ENCODE results near the gene YBEY.
"Not testable (repeated sequence)": the region's sequence is repeated elsewhere in the genome, so short reads cannot be mapped to it uniquely, and the experiment has no call there.

YBEY gene, protein sequence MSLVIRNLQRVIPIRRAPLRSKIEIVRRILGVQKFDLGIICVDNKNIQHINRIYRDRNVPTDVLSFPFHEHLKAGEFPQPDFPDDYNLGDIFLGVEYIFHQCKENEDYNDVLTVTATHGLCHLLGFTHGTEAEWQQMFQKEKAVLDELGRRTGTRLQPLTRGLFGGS

DNA sequence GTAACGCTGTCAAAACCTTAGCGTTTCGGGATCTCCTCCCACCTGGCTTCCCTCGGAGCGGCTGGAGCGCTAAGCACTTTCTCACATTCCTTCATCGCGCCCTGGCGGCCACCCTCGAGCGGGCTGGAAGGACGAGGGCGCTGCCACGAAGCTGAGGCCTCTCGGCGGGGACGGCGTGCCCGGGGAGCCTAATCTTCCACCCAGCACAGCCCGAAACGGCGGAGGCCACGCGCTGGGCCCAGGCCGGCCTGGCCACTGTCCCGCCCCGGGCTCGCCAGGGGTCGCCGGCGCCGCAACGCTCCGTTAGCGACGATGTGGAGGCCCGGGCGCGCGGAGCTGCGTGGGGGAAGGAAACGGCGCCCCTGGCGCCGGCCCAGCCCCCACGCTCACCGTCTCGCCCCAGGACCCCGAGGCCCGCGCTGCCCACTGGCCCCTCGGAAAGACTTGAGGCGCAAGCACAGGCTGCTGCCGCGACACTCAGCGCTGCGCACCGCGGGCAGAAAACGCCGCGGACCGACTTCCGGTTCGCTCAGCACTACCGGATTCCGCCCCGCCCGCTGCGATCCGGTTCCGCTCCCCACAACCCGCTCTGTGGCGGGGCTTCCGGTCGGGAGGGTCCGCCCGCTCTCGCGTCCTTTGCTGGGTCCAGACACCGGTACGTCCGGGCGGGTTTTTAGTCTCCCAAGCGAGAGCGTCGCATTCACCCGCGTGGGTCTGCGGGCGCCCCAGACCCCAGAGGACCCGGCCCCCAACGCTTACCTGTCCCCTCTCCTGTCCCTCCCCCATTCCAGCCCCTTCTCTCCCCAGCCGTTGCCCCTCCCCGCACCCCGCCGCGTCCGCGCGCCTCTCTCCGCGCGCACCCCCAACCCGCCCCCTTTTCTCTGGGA lies at the start of gene YBEY:
YBEY (plus strand) TSS at position 582 of the 887 bp plus-strand sequence. CDS start 572 bp downstream, outside the sequence.
- peak; percentile 59 to 81 for DNase-seq (ENCODE audit: low read depth in 2 of 2)

GRCh38 chr21:46237474-46237873 lies 48.7 kb upstream of the YBEY start:
- no peak for DNase-seq (ENCODE audit: low read depth in 2 of 2)

- DNase-seq (ENCODE audit: low read depth in 2 of 2), result no peak
These were observed 46.3 kb upstream of the YBEY start for GRCh38 chr21:46239817-46240325.

DNA sequence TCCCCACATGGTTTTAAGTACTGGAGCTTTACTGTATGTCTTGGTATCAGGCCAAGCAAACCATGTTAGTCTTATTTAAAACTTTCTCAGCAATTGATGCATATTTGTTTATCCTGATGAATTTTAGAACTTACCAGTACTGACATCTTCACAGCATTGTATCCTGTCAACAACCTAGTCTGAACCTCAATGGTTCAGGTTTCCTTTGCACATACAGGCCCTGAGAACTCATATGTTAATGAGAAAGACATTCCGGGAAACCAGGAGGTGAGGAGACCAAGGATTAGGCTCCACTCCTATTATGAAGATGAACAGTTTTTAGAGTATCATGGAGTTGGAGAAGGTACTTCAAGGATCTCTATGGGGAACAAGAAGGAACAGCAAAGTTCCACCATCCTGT lies 44.6 kb upstream of the YBEY start:
- not testable (repeated sequence) for DNase-seq (ENCODE audit: low read depth in 2 of 2)

GRCh38 chr21:46243325-46243724 lies 42.8 kb upstream of the YBEY start:
- DNase-seq (ENCODE audit: low read depth in 2 of 2), result no peak

DNA sequence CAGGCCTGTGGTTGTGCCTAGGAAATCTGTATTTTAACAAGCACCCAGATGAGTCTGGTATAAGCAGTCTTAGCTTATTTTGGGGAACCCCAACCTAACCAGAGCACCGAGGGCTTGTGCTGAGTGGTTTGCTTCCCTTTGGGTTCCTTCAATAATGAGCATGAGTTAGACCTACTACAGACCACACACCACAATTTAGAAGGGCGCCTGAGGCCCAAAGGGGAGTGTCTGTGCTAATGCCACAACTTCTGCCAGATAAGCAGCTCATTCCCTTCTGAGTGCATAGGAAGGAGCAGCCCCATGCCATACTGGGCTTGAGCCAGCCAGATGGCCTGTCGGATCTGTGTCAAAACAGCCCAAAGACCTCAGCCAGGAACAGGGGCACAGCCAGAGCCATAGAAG lies 42.2 kb upstream of the YBEY start:
- DNase-seq (ENCODE audit: low read depth in 2 of 2), result no peak

DNA sequence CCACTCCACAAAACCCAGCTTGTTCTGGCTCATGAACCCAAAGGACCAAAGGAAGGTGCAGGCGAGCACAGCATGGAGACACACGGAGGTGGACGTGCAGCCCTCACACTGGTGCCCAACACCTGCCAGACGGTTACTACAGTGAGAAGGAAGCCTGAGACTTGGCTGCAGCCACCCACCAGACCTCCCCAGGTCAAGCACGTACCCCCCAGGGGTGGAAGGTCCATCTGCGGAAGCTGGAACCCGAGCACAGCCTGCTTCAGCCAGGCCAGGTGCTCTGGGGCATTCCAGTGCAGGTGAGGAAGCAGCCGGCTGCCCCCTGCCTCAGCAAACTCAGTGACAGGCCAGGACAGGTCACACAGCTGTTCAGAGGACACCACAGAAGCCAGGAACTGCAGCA lies 41.5 kb upstream of the YBEY start:
- DNase-seq (ENCODE audit: low read depth in 2 of 2), result no peak

DNA sequence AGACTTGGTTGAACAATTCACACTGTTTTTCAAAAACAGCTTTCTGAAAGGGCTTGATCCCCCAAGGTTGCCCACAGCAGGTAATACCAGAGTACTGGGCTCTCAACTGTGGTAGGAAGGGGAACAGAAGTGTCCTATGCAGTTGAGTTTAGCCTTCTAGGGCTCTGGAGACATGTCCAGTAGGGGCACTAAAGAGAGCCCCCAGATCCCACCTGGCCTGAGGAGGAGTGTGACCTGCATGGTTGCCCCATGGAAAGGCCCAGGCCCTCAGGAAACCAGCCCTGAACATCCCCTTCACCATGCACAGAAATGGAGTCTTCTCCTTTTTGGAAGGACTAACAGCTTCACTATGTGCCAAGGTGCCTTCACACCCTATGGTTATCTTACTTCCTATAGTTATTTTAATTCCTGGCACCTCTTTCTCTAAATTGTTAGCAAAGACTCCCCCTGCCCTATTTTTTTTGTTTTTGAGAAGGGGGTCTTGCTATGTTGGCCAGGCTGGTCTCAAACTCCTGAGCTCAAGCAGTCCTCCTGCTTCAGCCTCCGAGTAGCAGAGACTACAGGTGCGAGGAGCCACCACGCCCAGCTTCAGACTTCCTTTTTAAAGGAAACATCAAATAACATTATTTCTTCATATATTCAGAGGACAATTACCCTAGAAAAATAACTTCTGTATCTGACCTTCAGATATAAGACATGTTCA lies 40.8 kb upstream of the YBEY start:
- no peak for DNase-seq (ENCODE audit: low read depth in 2 of 2)

DNA sequence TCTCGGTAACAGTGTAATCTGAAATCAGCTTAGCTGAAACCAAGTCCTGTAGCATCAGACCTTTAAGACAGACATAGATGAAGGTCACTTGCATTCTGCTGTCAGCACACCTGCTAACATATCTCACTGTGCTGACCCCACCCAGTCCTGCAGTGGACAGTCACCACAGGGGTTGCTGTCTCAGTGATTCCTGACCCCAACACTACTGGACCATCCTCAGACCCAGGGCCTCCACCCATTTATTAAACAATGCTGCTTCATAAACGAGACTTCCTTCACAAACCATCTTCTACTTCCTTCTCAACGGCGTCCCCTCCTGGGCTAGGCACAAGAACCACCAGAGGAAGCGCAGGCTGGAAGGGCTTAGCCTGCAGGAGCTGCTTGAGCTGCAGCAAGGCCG lies 39.8 kb upstream of the YBEY start:
- DNase-seq (ENCODE audit: low read depth in 2 of 2), result no peak

- no peak for DNase-seq (ENCODE audit: low read depth in 2 of 2)
These were observed 38.3 kb upstream of the YBEY start for GRCh38 chr21:46247699-46248421.

- no peak for DNase-seq (ENCODE audit: low read depth in 2 of 2)
These were observed 37.7 kb upstream of the YBEY start for GRCh38 chr21:46248422-46248782.

DNA sequence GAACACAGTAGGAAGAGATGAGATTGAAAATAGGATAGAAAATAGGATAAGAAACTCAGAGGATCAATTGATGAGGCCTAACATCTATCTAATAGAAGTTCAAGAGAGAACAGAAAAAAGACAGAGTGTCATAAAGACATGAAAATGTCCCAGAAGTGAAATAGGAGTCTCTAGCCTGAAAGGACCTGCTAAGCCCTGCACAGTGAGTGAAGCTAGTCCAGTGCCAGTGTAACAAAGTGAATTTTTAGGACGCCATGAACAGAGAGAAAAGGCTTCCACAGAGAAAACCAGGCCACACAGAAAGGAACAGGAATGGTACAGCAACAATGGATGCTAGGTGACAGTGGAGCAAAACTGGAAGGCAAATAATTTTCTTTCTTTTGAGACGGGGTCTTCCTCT lies 37.3 kb upstream of the YBEY start:
- no peak for DNase-seq (ENCODE audit: low read depth in 2 of 2)

DNA sequence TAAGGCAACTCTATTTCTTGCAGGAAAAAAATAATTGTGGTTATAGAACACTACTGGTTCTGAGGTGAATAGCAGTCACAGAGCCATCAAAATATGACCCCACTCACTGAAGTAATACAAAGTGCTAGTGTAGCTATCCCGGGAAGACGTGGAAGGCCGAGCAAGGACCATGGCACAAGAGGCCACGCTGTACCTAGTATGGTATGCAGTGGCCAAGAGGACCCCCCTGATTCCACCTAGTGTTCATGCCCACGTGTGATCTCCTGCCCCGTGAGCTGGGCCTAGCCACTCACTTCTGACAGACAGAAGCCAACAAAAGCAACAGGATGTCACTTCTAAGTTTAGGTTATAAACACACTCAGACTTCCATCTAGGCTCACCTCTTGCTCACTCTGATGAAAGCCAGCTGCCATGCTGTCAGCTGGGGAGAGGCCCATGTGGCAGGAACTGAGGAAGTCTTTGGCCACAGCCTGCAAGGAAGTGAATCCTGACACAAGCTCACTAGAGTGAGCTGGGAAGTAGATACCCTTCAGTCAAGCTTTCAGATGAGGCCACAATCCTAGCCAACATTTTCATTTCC lies 35.9 kb upstream of the YBEY start:
- DNase-seq (ENCODE audit: low read depth in 2 of 2), result no peak

- DNase-seq (ENCODE audit: low read depth in 2 of 2), result no peak
These were observed 33.3 kb upstream of the YBEY start for GRCh38 chr21:46252840-46253239.

DNA sequence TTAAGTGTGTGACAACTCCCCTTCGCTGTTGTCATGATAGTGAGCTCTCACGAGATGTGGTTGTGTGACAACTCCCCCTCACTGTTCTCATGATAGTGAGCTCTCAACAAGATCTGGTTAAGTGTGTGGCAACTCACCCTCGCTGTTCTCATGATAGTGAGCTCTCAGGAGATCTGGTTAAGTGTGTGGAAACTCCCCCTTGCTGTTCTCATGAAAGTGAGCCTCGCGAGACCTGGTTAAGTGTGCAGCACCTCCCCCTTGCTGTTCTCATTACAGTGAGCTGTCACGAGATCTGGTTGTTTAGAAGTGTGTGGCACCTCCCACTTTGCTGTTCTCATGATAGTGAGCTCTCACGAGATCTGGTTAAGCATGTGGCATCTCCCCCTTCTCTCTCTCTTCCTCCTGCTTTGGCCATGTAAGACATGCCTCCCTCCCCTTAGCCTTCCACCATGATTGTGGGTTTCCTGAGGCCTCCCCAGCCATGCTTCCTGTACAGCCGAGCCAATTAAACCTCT lies 32.5 kb upstream of the YBEY start:
- peak; percentile 3 to 20 for DNase-seq (ENCODE audit: low read depth in 2 of 2)

- no peak for DNase-seq (ENCODE audit: low read depth in 2 of 2)
These were observed 31.8 kb upstream of the YBEY start for GRCh38 chr21:46254208-46254975.

DNA sequence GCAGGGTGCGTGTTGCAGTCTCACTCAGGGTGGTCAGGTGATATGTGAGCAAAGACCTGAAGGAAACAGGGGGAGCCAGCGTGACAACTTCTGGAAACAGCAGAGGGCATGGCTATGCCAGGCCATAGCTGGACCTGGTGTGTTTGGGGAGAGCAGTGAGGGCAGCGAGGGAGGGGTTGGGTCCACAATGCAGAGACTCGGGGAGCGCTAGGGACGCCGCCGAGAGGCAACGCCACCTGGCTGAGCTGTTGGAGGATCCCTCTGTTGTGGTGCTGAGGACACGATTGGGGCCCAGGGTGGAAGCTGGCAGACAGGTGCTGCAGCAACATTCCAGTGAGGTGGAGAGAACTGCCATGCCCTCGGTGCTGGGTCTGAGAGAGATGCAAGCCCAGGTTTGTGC lies 31.0 kb upstream of the YBEY start:
- DNase-seq (ENCODE audit: low read depth in 2 of 2), result no peak

DNA sequence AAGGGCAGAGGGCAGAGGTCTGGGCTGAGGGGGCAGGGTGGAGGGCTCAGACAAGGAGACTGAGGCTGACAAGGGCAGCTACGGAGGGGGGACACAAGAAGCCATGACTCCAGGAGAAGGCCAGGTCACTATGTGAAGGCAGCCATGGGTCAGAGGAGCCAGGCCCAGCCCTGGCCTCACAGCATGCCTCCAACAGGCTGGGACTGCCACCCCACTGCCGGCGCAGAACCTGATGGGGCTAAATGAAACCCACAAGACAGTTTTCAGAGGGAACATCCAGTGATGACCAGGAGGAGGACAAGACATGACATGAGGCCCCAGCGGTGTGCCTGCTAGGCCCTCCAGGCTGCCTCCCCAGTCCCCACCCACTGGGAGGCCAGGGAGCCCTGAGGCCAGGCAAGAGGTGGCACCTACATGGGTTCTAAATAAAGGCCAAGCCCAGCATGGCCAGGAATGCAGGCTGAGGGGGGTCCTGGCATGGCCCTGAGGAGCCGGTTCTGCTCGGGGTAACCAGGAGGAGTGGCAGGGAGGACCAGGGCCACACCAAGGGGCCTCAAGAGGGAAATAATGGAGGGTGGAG lies 30.3 kb upstream of the YBEY start:
- DNase-seq (ENCODE audit: low read depth in 2 of 2), result no peak

DNA sequence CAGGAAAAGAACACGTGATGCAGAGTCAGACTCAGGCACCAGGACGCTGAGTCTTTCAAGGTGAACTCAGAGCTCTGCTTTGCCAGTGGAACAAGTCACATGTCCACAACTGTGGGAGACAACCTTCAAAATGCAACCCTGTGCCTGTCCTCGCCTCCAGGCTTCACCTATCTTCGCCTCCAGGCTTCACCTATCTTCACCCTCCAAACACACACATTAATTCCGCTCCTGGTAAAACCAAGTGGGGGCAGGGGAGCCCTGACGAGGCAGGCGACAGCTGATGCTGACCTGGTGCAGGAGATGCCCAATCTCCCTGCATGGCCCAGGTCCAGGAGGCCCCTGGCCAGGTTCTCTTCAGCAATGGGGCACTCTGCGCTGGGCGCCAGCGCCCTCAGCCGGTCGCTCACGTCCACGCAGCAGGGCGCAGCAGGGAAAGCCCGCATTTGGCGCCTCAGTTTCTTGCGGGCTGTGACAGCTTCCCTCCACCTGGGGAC lies 29.6 kb upstream of the YBEY start:
- no peak for DNase-seq (ENCODE audit: low read depth in 2 of 2)
